ENCODE measurements around the gene RPTOR.
A peak's percentile ranks its signal among the peaks of the same experiment; 100 is the strongest.

Gene RPTOR

DNA sequence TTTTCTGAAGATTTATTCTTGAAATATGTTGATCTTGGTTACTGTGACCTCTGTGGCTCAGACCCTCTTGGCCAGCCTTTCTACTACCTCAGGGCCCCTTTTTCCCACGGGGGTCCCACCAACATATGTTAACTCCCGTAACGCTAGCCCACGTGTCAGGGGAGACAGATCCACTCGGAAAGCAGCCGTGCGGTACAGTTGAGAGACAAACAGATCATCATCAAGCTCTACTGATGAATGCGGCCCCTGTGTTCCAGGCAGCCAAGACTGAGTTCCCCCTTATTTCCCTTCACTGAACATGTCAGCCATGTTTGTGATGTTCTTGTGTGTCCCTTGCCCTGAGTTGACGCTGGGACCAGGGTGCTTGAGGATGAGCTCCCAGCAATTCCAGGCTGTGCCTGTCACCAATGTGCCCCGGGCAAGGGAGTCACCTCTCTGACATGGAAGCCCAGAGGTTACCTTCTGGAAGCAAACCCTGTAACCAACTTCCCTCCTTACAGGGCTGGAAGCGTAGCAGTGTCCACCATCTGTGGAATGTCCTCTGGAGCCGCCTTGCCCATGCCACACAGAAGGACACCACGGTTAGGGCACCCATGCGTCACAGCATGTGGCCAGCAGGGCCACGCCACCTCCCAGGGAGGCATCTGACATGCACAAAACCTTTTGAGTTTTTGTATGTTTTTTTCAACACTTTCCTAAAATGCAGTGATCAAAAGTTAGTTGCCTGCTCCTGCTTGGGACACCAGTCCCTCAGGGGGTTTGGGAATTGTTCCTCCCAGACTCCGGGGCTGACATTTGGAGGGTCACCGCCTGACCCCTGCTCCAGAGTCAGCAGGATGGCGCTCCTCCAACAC, 253.3 kb downstream of the RPTOR start:
- H3K27me3 ChIP-seq: no peaks in the 10 kb centered on the region
- TF ChIP-seq Cebpa-rat (IDR thresholded peaks at IDR 0.05): no peak
- peaks cover 0 to 19% (median 14%) of the 10 kb centered on the region in 10 experiments; a peak in 12 of 20 replicates for H3K4me1 ChIP-seq
- H4K20me1 ChIP-seq: peaks cover 0 to 99% (median 57%) of the 10 kb centered on the region in 11 experiments; a peak in 17 of 22 replicates
- no peak overlapping the region for H3K27ac ChIP-seq
- H3K36me3 ChIP-seq: peaks cover 21 to 65% (median 43%) of the 10 kb centered on the region in 11 experiments; a peak in 21 of 22 replicates
- no peak overlapping the region for H3K4me3 ChIP-seq
- peak overlapping the region in 6 of 11 experiments; percentile 1 to 63 (median 48); a peak in 5 of 22 replicates for H3K4me2 ChIP-seq
- peaks cover 4 to 14% (median 11%) of the 10 kb centered on the region in 11 experiments; a peak in 13 of 22 replicates for H3K9me3 ChIP-seq (replicated peaks in 1 of 11)
- H3K9ac ChIP-seq: no peak overlapping the region

DNA sequence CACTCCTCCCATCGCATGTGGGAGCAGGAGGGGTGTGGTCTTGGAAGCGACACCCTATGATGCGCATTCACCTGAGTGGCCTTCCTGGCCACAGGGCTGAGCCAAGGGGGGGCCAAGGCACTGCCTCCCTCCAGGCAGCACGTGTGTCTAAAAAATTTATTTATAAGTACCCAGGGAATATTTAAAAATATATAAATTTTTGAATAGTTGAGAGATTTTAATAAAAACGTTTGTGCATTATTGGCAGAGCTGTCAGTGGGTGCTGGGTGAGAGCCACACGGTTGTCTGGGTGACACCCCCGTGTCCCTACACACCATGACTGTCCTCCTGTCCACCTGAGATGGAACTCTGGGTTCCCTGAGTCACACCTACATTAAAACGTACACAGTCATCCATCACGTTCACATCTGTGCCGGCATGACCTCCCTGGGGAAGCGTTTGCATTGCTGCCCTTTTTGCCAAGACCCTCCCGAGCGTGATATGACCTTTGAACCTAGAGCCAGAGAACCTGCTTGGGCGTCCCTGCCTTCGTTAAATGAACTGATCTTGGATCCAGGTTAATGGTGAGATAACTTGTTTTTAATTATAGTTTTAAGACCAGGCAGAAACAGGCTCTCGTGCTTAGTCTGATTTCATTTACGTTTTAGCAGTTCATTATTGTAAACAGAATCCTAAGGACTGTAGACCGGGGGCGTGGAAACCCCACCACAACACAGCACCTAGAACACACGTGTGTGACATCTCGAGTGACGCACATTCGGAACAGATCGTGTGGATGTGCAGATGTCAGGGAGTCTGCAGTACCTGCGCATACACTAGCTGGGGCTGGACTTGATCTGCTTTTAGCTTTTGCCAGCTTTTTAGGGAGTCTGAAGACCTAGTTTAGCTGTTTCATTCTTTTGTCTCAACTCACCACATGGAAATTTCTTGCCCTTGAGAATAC, 254.2 kb downstream of the RPTOR start:
- H3K4me2 ChIP-seq: peak overlapping the region in 7 of 11 experiments; percentile 1 to 63 (median 44); a peak in 13 of 22 replicates
- H3K9me3 ChIP-seq (replicated peaks in 1 of 11): peaks cover 4 to 14% (median 11%) of the 10 kb centered on the region in 11 experiments; a peak in 13 of 22 replicates
- H3K27me3 ChIP-seq: peaks cover 0 to 2% (median 0%) of the 10 kb centered on the region in 11 experiments; a peak in 2 of 22 replicates
- H4K20me1 ChIP-seq: peaks cover 0 to 99% (median 62%) of the 10 kb centered on the region in 11 experiments; a peak in 17 of 22 replicates
- TF ChIP-seq Cebpa-rat (IDR thresholded peaks at IDR 0.05): no peak
- H3K36me3 ChIP-seq: peaks cover 12 to 65% (median 35%) of the 10 kb centered on the region in 11 experiments; a peak in 21 of 22 replicates
- H3K27ac ChIP-seq: no peak overlapping the region
- H3K4me1 ChIP-seq: peaks cover 0 to 19% (median 14%) of the 10 kb centered on the region in 10 experiments; a peak in 12 of 20 replicates
- H3K4me3 ChIP-seq: no peak overlapping the region
- H3K9ac ChIP-seq: no peak overlapping the region

DNA sequence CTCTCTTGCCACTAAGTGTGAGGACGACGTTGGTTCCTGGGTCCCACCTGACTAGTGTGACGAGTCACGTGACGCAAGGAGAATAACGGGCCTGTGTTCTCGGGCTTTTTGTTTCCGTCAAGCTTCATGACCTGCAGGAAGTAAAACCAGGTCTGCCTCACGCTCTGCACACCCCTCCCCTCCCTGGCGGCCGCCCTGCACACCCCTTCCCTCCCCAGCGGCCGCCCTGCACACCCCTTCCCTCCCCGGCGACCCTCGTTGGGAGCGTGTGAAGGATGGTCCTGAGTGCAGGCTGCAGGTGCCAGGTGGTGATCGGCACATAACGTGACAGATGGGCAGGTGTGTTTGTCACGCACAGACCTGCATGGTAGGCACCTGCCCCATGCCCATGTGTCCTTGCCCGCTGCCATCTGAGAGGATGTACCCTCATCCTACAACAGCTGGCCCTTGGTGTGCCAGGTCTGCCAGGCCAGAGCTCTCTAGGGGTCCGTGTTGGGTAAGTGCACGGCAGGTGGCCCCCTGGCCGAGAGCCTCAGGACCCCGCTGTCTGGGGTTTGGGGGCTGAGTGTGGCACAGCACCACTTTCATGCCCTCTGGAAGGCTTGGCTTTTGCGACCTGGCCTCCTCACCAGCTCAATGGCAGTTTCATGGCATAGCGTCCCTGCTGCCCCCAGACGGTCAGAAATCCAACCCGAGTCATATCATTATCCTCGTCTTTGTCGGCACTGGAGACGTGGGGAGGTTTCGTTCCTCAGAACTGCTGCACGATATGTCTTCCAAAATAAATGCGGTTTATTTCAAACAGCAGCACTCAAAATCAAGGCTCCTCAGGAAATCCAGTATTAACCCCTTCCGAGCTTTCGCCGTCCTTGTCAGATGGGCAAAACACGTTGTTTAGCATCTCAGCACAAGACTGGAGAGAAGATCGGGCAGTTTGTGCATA, 255.2 kb downstream of the RPTOR start:
- Histone ChIP-seq H3K27me3 (peaks cover 0 to 11% (median 6%) of the 10 kb centered on the region in 11 experiments; a peak in 9 of 22 replicates), H3K9me3 (replicated peaks in 1 of 11) (peaks cover 4 to 14% (median 11%) of the 10 kb centered on the region in 11 experiments; a peak in 13 of 22 replicates), H3K4me1 (peaks cover 0 to 19% (median 14%) of the 10 kb centered on the region in 10 experiments; a peak in 12 of 20 replicates), H3K27ac (no peak overlapping the region), H3K4me2 (peak overlapping the region in 7 of 11 experiments; percentile 1 to 63 (median 44); a peak in 12 of 22 replicates), H4K20me1 (peaks cover 0 to 99% (median 72%) of the 10 kb centered on the region in 11 experiments; a peak in 17 of 22 replicates), H3K9ac (no peak overlapping the region), H3K4me3 (no peak overlapping the region), H3K36me3 (peaks cover 11 to 63% (median 30%) of the 10 kb centered on the region in 11 experiments; a peak in 21 of 22 replicates)
- no peak for TF ChIP-seq Cebpa-rat (IDR thresholded peaks at IDR 0.05)

DNA sequence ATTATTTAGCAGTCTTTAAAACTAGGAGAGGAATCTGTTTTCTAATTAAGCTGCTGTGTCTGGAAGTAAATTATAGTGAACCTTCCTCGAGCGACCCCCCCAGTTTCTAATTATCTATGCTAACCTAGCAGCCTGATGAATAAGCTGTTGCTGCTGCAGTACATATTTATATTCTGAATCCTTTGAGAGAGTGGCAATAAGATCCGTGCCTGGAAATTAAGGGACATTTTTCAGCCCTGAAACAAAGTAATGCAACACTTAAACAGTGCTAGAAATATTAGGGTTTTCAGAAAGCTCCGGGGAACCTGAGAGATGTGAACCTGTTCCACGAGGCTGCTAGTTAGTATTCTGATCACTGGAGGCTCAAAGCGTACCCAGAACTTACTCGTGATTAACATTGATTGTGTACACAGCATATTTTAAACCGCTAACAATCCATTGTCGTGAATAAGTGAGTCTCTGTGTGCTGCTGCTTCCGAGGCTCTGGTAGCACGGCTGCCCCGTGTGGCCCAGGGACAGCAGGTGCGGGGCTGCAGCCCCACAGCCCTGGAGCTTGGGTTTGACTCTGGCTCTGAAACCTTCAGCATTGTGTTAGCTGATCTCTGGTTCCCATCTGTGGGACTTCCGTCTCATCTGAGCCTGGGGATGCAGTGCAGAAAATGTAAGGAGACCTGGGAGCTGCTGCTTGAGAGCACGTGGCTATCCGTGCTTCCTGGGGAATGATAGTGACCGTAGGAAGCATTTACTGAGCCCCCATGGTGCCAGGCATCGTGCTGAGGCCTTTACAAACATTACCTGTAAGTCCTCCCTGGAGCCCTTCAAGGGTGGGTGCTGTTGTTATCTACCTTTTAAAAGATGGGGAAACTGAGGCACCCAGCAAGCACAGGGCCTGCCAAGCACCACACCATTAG, 256.1 kb downstream of the RPTOR start:
- H3K4me1 ChIP-seq: peaks cover 0 to 19% (median 14%) of the 10 kb centered on the region in 10 experiments; a peak in 12 of 20 replicates
- TF ChIP-seq Cebpa-rat (IDR thresholded peaks at IDR 0.05): no peak
- no peak overlapping the region for H3K4me3 ChIP-seq
- peaks cover 12 to 61% (median 28%) of the 10 kb centered on the region in 11 experiments for H3K36me3 ChIP-seq
- H3K27me3 ChIP-seq: peaks cover 0 to 20% (median 15%) of the 10 kb centered on the region in 11 experiments; a peak in 13 of 22 replicates
- H3K27ac ChIP-seq: no peak overlapping the region
- H3K9ac ChIP-seq: no peak overlapping the region
- H3K4me2 ChIP-seq: no peak overlapping the region
- peaks cover 0 to 99% (median 79%) of the 10 kb centered on the region in 11 experiments; a peak in 17 of 22 replicates for H4K20me1 ChIP-seq
- H3K9me3 ChIP-seq (replicated peaks in 1 of 11): peaks cover 10 to 17% (median 15%) of the 10 kb centered on the region in 11 experiments

DNA sequence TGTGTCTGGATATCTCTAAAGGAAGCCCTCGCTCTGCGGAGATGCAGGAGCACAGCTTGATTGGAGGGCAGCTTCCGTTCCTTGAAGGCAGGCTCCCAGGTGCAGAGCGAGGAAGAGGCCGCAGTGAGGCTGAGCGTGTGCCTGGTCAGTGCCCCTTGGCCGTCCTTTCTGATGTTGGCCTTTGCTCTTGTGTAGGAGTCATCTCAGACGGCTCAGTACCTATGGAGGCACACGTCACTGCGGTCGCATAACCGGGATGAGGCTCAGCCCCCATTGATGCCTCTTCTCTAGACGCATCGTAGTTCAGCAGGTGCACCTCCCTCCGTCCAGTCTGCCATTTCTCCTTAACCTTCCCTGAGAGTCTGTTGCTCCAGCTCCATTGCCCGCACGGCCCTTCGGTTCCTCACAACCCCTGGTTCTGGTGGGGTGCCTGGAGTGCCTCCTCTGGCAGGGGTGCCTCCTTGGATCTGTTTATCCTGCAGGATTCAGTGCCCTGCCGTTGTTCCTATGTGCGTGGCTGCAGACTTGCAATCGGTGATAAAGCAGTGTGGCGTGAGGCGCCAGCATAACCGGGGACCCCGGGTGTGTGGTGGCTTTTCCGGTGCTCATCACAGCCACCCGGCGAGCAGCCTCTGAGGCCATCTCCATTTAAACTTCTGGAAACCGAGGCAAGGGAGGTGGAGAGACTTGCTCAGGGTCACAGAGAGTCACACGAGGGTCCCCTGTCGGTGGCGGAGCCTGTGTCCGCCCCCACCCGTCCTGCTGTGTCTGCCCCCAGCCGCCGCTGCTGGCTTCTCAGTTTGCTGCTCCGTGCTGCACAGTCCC, 258.2 kb downstream of the RPTOR start:
- H3K27me3 ChIP-seq: peaks cover 0 to 39% (median 24%) of the 10 kb centered on the region in 11 experiments; a peak in 17 of 22 replicates
- peaks cover 20 to 61% (median 32%) of the 10 kb centered on the region in 11 experiments for H3K36me3 ChIP-seq
- peaks cover 26 to 29% (median 28%) of the 10 kb centered on the region in 11 experiments for H3K9me3 ChIP-seq (replicated peaks in 1 of 11)
- H3K9ac ChIP-seq: no peak overlapping the region
- no peak for TF ChIP-seq Cebpa-rat (IDR thresholded peaks at IDR 0.05)
- no peak overlapping the region for H3K27ac ChIP-seq
- H3K4me3 ChIP-seq: no peak overlapping the region
- peaks cover 0 to 19% (median 14%) of the 10 kb centered on the region in 10 experiments; a peak in 12 of 20 replicates for H3K4me1 ChIP-seq
- no peak overlapping the region for H3K4me2 ChIP-seq
- H4K20me1 ChIP-seq: peaks cover 0 to 83% (median 73%) of the 10 kb centered on the region in 11 experiments; a peak in 17 of 22 replicates

Data from BLaER1 treated with 17β-estradiol and CSF1 and Interleukin-3, amounts not matched to agents 10 nM and 100 nM (cell line).